Inferior parietal cortex (tissue), 1 donor: ENCODE measurements around the gene CCR7.

Source experiments
- DNase-seq: peaks from one replicate; pipeline ENCODE4 v3.0.0-alpha.2; 2016; ENCODE audit errors: extremely low spot score

CCR7 gene

DNA sequence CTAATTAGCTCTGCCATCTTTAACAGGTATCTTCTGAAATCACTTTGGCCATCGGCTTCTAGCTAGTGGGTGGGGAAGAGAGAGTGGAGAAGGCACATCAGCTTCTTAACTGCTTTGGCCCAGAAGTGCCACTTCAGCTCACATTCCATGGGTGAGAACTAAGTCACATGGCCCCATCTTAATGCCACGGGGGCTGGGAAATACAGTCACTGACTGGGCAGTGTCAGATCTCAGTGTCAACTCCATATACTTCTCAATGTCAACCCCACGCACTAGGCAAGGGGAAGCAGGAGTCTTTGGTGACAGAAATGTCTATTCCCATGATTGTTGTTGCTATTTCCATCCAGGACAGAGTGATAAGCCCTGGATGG is 29.4 kb downstream of the CCR7 start:
- DNase-seq: no peak

GRCh38 chr17:40535438-40535837 is 29.8 kb downstream of the CCR7 start:
- DNase-seq: no peak

DNA sequence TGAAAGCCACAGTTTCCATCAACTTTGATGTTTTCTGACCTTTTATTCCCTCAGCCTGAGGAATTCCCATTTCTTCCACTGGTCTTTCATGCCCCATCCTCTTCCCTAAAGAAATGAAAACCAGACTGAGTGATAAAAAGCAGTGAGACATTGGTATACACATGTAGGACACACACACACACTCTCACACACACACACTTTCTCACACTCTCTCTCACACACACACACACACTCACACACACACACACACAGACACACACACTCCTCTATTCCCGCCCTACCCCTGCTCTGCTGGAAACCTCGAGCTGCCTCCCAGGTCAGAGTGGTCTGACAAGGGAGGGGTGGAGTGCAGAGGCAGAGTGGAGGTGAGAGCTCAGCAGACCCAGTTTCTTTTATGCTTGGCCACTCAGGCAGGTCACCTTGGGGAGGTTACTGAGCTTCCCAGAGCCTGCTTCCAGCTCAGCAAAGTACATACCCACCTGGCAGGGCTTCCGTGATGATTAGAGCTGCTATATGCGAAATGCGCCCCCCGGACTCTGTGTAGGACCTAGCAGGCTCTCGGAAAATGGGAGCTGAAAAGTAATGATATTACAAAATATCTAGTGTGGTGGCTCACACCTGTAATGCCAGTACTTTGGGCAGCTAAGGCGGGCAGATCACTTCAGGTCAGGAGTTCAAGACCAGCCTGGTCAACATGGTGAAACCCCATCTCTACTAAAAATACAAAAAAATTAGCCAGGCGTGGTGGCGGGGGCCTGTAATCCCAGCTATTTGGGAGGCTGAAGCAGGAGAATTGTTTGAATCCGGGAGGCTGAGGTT is 30.7 kb downstream of the CCR7 start:
- DNase-seq: no peak

DNA sequence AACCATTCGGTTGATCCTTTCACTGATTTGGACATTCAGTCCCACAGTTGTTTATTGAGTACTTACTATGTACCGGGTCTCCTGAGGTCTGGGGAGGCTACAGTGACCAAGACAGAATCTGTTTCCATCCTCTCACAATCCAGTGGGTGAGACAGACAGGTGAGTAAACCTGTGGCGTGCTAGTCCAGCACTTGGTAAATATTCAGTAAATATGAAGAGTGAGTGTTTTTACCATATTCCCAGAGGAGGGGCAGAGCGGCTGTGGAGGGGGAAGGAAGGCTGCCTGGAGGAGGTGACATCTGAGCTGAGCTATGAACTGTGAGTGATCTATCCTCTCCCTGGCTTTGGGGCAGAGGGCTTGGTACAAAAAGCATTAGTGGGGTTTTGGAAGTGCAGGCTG is 31.4 kb downstream of the CCR7 start:
- no peak for DNase-seq

DNA sequence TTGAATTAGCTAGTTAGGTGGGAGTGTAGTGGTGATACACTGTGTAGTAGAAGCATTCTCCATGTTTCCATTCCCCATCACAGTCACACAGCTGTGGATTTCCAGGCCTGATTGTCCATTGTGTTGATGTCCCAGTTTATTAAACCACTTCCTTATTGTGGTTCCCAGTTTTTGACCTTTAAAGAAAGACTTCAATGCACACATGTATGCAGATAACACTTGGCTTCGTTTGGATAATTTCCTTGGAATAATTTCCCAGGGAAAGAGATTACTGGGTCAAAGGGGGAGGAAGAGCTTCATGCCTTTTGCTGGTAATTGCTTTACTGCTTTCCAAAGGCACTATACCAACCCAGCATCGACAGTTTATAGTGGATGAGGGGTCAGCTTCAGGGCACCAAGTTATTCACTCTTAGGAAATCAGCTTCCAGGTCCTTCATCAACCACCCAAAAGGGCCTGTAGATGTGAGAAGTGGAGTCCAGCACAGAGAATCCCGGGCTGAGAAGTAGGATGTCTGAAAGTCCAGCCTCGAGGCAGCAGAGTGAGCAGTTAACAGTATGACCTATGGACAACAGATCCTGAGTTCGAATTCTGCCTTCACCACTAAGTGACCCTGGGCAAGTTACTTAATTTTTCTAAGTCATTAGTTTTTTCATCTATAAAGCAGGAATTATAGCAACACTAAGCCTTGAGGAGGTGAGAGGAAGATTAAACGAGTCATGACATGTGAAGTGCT is 32.6 kb downstream of the CCR7 start:
- DNase-seq: no peak

GRCh38 chr17:40531051-40531991 is 34.0 kb downstream of the CCR7 start:
- DNase-seq: no peak

- DNase-seq: no peak
Observed at GRCh38 chr17:40530531-40530994, 34.7 kb downstream of the CCR7 start.

DNA sequence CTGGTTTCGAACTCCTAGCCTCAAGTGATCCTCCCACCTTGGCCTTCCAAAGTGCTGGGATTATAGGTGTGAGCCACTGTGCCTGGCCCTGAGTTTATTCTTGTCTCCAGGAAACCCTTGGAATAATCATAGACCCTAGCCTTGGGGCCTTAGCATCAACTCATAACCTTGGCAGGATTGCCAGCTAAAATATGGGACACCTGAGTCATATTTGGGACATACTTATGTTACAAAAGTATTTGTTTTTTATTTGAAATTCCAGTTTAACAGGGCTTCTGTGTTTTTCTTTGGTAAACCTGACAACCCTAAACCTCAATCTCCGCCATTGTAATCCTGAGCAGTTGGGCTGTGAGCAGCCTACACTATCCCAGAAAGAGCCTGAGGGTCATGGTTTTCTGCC is 35.3 kb downstream of the CCR7 start:
- no peak for DNase-seq

- no peak for DNase-seq
Observed at GRCh38 chr17:40528692-40529417, 36.4 kb downstream of the CCR7 start.

- DNase-seq: no peak
Observed at GRCh38 chr17:40526668-40527067, 38.6 kb downstream of the CCR7 start.

- no peak for DNase-seq
Observed at GRCh38 chr17:40525294-40525693, 40.0 kb downstream of the CCR7 start.

DNA sequence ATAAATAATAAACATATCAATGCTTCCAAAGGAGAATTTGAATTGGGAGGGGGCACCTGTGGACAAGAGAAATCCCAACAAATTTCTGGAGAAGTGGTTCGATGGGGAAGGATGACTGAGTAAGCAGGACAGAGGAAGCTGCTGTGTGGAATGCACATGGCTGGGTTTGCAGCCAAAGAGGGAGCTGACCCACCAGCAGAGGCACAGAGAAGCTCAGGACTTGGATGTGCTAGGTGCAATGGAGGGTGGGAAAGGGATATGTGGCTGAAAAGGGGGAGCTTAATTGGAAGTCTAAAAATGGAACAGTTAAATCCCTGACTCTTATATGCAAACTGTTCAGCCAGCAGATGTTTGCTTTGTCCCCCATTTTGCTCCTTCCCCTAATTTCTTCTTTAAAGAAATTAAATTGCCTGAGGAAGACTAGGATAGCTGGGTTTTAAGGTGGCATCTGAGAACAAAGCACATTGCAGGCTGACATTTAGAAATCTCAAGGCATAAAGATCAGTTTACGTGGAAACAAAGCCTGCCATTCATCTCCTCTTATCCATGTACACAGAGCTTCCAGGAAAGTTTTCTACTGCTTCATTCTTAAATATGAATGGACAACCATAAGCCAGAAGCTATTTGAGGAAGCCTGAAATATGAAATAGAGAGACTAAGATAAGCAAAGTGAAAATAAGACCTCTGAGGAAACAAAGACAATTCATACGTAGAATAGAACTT is 40.9 kb downstream of the CCR7 start:
- no peak for DNase-seq

GRCh38 chr17:40522961-40523310 is 42.3 kb downstream of the CCR7 start:
- no peak for DNase-seq

DNA sequence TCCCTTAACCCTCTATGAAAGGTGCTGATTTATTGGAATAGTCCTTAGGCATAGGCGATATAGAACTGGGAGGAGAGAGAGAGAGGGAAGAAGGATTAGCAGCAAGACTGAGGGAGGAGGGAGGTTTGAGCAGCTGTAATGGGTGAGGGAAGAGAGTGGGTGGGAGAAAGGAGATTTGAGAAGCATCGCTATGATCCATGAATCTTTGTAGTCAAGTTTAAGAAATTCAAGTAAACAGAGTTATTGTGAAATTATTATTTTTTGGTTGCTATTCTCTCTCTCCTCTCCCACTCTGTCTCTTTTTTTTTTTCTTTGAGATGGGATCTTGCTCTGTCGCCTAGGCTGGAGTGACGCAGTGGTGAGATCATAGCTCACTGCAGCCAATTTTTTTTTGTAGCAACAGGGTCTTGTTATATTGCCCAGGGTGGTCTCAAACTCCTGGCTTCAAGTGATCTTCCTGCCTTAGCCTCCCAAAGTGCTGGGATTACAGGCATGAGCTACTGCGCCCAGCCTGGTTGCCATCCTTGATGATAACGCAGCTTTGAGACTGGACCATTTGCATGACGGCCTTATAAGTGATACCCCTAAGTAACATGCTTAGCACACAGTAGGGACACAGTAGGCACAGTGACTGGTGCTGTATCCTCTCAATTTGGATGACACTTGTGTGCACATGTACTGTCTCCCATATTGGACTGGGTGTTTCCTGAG is 42.9 kb downstream of the CCR7 start:
- DNase-seq: no peak

DNA sequence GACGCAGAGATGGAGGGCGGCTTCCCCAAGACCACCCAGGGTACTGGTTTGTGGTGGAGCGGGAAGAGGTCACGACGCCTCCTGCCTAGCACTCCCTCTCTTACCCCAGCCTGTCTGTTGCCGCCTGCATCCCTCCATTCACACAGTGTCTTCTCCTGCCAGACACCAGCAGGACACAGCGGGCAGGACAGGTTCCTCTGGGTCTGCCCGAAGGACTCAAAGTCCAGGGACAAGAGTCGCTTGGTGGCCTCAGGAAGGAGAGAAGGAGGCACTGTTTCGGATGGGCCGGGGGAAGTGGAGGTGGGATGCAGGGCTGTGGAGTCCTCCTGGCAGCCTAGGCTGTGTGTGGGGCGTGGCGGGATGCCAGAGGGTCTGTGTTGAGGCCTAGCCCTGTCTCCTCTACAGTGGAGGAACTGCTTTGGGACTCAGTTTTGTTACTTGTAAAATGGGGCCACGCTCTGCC is 44.2 kb downstream of the CCR7 start:
- no peak for DNase-seq

- DNase-seq: no peak
Observed at GRCh38 chr17:40519089-40519775, 46.0 kb downstream of the CCR7 start.

DNA sequence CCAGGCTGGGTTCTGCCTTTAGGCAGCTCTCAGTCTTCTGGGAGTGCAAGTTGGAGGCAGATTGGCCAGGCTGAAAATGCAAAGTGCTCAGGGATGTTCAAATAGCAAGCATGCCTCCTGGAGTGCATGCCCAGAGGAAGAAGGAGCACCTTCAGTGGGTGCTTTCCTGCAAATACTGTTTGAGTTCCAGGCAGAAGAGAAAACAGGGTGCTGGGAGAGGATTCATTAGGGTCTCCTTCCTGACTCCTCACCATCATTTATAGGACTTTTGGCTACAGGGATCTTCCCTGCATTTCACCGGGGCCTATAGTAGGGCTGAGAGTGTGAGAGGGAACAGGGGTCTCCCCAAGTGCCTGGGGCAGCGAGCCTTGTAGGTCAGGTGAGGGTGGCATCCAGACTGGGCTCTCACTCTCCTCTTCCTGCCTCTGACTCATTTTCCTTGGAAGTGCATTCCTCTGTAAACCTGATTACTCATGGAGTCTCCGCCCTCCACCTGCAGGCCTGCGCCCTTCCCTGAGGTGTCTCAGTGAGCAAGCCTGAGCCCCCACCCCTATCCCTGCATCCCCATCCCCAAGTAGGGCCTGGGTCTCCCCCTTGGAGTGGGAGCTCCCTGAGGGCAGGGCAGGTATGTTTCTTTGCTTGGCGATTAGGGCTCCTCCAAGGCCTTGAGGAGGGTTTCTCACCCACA is 46.7 kb downstream of the CCR7 start:
- DNase-seq: no peak

GRCh38 chr17:40517981-40518380 is 47.3 kb downstream of the CCR7 start:
- DNase-seq: no peak

GRCh38 chr17:40517286-40517662 is 48.0 kb downstream of the CCR7 start:
- DNase-seq: no peak
